AG10803 (cell line): Measurements from ENCODE around the gene ARHGEF19.

Source experiments
- DNase-seq: peaks from one replicate; pipeline ENCODE4 v3.0.0; 2010; ENCODE audit warnings: low read depth
- H3K4me3 ChIP-seq: 2 replicates; pipeline ENCODE4 v1.5.1; 2011; ENCODE audit warnings: mild to moderate bottlenecking, low read length, control low read depth
- TF ChIP-seq, protein P1 (sequence below): conservative IDR thresholded peaks from 2 replicates; pipeline ENCODE4 v1.5.1; 2011; ENCODE audit warnings: mild to moderate bottlenecking, low read length, control low read depth, inconsistent platforms

ARHGEF19 gene

GRCh38 chr1:16153096-16153998 is 59.1 kb downstream of the ARHGEF19 start:
- TF ChIP-seq, protein P1, sequence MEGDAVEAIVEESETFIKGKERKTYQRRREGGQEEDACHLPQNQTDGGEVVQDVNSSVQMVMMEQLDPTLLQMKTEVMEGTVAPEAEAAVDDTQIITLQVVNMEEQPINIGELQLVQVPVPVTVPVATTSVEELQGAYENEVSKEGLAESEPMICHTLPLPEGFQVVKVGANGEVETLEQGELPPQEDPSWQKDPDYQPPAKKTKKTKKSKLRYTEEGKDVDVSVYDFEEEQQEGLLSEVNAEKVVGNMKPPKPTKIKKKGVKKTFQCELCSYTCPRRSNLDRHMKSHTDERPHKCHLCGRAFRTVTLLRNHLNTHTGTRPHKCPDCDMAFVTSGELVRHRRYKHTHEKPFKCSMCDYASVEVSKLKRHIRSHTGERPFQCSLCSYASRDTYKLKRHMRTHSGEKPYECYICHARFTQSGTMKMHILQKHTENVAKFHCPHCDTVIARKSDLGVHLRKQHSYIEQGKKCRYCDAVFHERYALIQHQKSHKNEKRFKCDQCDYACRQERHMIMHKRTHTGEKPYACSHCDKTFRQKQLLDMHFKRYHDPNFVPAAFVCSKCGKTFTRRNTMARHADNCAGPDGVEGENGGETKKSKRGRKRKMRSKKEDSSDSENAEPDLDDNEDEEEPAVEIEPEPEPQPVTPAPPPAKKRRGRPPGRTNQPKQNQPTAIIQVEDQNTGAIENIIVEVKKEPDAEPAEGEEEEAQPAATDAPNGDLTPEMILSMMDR, result no peak
- peak overlapping the region; percentile 80 for H3K4me3 ChIP-seq
- DNase-seq, result no peak

DNA sequence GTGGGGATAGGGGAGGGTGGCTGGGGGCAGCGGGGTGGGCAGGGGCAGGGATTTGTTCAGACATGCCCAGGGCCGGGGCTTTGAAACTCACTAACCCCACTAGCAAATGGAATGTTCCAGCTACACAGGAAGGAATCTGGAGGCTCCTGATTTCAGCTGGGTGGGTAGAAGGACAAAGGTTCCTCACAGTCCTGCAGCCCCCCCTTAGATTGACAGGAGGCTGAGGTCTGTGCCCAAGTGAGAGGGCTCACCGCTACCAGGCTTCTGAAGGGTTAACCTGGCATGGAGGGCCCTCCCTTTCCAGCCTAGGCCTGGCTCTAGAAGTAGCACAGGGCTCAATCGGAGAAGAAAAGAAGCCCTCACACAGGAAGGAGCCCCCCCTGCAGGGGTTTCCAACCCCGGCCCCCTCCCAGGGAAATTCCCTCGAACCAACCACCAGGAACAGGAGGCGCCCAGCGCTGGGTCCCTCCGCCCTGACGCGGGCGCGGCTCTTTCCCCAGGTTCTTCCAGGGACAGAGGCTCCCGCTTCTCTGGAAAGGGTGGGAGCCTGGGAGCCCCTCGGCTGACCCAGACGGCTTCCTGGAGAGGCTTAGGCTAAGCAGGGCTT is 59.9 kb downstream of the ARHGEF19 start:
- H3K4me3 ChIP-seq, result no peak overlapping the region
- DNase-seq, result peak; percentile 62

GRCh38 chr1:16151995-16152384 is 60.5 kb downstream of the ARHGEF19 start:
- TF ChIP-seq, protein P1, result no peak
- no peak for DNase-seq
- H3K4me3 ChIP-seq, result no peak overlapping the region

More for the DNA sequence above, 59.9 kb downstream of the ARHGEF19 start:
- TF ChIP-seq, protein P1, result no peak

DNA sequence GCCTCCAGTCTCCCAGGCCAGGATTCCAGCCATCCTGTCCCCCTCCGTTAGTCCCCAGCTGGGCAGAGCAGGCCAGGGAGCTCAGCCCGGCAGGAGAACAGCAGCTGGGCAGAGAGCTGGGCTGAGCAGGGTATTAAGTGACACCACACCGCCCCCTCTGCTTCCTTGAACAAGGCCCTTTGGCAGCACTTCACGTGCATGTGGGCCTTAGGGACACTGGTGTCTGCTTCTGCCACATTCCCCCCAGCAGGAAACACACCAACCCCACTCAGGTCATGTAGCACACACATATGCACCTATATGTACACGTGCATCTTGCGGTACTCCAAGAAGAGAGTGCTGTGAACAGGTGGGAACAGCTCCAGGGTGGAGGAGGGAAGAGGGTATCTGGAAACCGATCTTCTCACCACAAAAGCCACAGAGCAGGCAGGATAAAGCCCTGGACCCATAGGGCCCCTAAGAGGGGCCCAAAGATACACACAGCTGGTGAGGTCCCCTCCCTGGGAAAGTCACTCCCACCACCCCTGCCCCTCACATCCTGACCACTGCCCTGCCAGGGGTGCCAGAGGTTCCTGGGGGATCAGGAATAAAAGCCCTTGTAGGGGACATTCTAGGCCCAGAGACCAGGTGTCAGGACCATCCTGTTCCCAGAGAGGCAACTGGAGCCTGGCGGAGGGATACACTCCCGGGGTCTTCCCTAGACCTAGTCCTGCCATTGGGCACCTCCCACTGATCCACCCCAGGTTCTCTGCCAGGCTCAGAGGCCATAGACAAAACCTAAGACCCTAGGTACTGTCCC is 61.1 kb downstream of the ARHGEF19 start:
- H3K4me3 ChIP-seq, result no peak overlapping the region
- TF ChIP-seq, protein P1, result peak; percentile 17
- DNase-seq, result peak; percentile 51

DNA sequence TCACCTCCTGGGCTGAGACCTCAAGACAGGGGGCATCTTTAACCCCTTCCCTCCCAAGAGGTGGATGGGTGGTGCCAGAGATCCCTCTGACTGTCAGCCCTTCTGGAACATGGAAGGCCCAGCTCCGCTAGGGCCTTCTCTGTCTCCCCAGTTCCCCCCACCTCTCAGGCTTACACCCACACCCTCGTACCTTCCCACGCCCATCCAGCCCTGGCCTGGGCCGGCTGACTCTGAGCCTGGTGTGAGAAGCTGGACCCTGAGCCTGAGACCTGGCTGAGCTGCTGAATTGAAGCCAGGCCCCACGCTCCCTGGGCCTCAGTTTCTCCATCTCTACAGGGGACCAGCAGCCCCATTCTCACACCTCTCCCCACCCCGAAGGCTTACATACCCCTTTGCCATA is 61.9 kb downstream of the ARHGEF19 start:
- DNase-seq, result no peak
- H3K4me3 ChIP-seq, result no peak overlapping the region
- TF ChIP-seq, protein P1, result no peak

DNA sequence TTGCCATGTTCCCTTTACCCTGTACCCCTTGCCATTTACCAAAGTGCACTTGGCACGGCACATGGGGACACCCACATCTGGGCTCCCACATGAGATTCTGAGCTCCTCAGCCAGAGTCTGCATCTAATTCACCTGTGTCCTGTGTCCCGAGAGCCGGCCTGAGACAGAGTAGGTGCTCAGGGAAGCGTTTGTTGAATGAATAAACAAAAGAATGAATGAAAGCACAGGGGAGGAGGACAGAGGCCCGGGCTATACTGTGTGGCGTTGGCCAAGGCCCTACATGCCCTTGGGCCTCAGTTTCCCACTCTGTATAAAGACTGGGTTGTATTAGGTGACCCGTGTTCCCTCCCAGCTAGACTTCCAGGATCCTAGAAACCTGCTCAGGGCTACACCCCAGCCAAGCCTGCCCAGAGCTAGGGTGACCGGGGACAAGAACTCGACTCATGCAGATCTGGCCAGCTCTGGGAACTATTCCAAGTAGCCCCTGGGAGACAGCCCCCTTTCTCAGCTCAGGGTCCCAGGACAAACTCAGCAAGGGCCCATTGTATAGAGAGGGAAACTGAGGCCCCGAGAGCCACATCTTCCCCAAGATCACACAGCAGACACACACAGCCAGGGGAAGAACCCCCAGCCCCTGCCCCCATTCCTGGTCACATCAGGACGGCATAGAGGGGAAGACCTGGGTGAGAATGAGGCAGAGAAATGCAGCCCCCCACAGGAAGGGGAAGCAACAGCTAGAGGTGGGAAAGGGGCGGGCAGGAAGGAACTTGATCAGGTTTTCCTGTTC is 62.6 kb downstream of the ARHGEF19 start:
- no peak overlapping the region for H3K4me3 ChIP-seq
- no peak for DNase-seq
- TF ChIP-seq, protein P1, result no peak
